GM23248 (cell line): Measurements from ENCODE around the gene PRDM16.

Experiments
- EZH2 ChIP-seq: fragments of 200-600 bp; sonication (generic); IDR thresholded peaks from 2 replicates; pipeline ENCODE4 v1.6.1; 2018; ENCODE audit warnings: antibody characterized with exemption, mild to moderate bottlenecking; ENCODE audit not compliant: insufficient read depth, poor library complexity, severe bottlenecking
- EZH2phosphoT487 ChIP-seq: fragments of 200-600 bp; sonication (generic); IDR thresholded peaks from 2 replicates; pipeline ENCODE4 v1.6.1; 2018; ENCODE audit warnings: antibody characterized with exemption, moderate library complexity, mild to moderate bottlenecking, low read depth; ENCODE audit not compliant: insufficient read depth

- TF ChIP-seq EZH2phosphoT487: no peak
- TF ChIP-seq EZH2: no peak
Observed at GRCh38 chr1:3085721-3086120, 16.7 kb downstream of the PRDM16 start.
